Activated naive CD8-positive, alpha-beta T cell treated with anti-CD3 and anti-CD28 coated beads, Interleukin-2, amount 10 ng/mL, durations not matched to agents 7 days and 5 days (primary cell): ENCODE data around the gene RNF225. TPM values are rescaled to one million over a fixed set of nuclear protein-coding genes. Genes with fewer than 3 reads are reported as not detected.
"Not testable (repeated sequence)": the region's sequence is repeated elsewhere in the genome, so short reads cannot be mapped to it uniquely, and the experiment has no call there.

ENCODE experiments used
- ATAC-seq: fragments of 150-1000 bp; cut with Tn5 transposase; one replicate; pipeline ENCODE4 v1.10.0; 2021; ENCODE audit warnings: low read depth, moderate library complexity
- POLR2A ChIA-PET: fragments of 350-600 bp; sonication (Branson Sonifier 250); formaldehyde crosslinking; loops from one replicate; lab custom pipeline; 2021; ENCODE audit warnings: antibody characterized with exemption; lab: Charles Lee
- DNase-seq: peaks from one replicate; pipeline ENCODE4 v3.0.0; 2021
- H3K27ac Mint-ChIP-seq: one replicate; pipeline ENCODE4 v1.8.0; 2022; ENCODE audit warnings: mild to moderate bottlenecking, mixed read lengths
- H3K27me3 Mint-ChIP-seq: one replicate; pipeline ENCODE4 v1.8.0; 2022; ENCODE audit warnings: mild to moderate bottlenecking, moderate library complexity, mixed read lengths
- H3K36me3 Mint-ChIP-seq: one replicate; pipeline ENCODE4 v1.8.0; 2021; ENCODE audit warnings: mild to moderate bottlenecking, mixed read lengths
- H3K4me1 Mint-ChIP-seq: one replicate; pipeline ENCODE4 v1.8.0; 2021; ENCODE audit warnings: mixed read lengths
- H3K4me3 Mint-ChIP-seq: one replicate; pipeline ENCODE4 v1.8.0; 2022; ENCODE audit warnings: mild to moderate bottlenecking, moderate library complexity, mixed read lengths
- H3K9me3 Mint-ChIP-seq: one replicate; pipeline ENCODE4 v1.8.0; 2021; ENCODE audit warnings: mixed read lengths
- total RNA-seq, 2 experiments: library from RNA; stranded (reverse); gene quantifications; one replicate each; pipeline ENCODE4 v1.2.3, GENCODE V29; 2021

The RNF225 gene
- total RNA-seq, 2 experiments from 2014 or later = 0.83 to 0.94 TPM

- ATAC-seq (no peak), DNase-seq (no peak)
- Mint-ChIP-seq H3K27me3 (peaks cover 9% of the 10 kb centered on the region), H3K27ac (no peak overlapping the region), H3K9me3 (no peaks in the 10 kb centered on the region), H3K4me3 (no peak overlapping the region), H3K4me1 (peaks cover 16% of the 10 kb centered on the region), H3K36me3 (peaks cover 13% of the 10 kb centered on the region)
- POLR2A ChIA-PET = no interaction called here
Observed at GRCh38 chr19:58398545-58398944, 3.1 kb downstream of the RNF225 start.

GRCh38 chr19:58399903-58400302, 4.4 kb downstream of the RNF225 start:
- Mint-ChIP-seq H3K27ac (no peak overlapping the region), H3K9me3 (no peaks in the 10 kb centered on the region), H3K36me3 (peaks cover 3% of the 10 kb centered on the region), H3K4me1 (peaks cover 16% of the 10 kb centered on the region), H3K4me3 (peak overlapping the region; percentile 24), H3K27me3 (peaks cover 9% of the 10 kb centered on the region)
- POLR2A ChIA-PET = interaction anchor here (1.1 kb wide), 1 partner anchor 67 kb away, joined by 3 read pairs; no protein-coding TSS in a partner anchor
- no peak for ATAC-seq
- DNase-seq = no peak

- Mint-ChIP-seq H3K4me1 (peaks cover 15% of the 10 kb centered on the region), H3K27ac (peak overlapping the region; percentile 25)
Observed at GRCh38 chr19:58400316-58400915, 5.0 kb downstream of the RNF225 start.

DNA sequence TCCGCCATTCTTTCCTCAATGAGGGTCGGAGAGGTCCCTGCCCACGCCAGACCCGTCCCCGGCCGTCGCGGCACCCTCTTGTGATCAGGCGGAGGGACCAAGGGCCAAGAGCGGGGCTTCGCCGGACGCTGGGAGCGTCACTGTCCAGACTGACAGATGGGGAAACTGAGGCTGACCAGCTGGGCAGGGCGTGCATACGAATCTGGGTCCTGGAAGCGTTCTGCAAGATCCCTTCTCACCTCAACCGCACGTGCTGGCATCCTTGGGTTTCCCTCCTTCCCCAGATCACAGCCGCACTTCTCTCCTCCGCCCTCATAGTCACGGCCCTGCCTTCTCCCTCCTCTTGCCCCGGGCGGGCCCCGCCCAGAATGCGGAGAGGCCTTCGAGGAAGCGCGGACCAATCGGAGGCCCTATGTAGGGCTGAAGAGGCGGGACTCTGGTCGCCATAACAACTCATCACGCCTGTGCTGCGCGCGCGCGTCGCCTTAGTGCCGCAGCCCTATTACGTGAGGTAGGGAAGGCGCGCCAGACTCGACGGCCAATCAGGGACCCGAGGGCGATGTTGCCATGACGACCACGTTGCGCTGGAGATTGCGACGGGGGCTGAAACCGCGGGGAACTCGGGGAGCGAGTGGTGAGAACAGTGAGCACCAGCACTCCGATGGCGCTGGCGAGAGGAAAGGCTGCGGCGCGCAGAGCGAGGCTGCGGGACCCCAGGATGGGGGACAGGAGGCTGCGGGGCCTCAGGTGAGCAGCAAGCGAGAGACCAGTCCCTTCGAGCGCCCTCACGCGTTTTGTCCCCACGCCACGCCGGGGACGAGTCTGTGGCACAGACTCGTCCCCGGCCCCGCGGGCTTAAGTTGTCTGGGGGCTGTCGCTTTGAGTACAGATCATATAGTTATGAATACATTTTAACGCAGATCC, 5.7 kb downstream of the RNF225 start:
- ATAC-seq (peak; percentile 99), DNase-seq (peak; percentile 97)
- H3K4me1 Mint-ChIP-seq = peaks cover 15% of the 10 kb centered on the region
- peak overlapping the region; percentile 91 for H3K27ac Mint-ChIP-seq
- peak overlapping the region; percentile 88 for H3K4me3 Mint-ChIP-seq
- H3K27me3 Mint-ChIP-seq = peaks cover 4% of the 10 kb centered on the region
- H3K36me3 Mint-ChIP-seq = no peaks in the 10 kb centered on the region
- no peaks in the 10 kb centered on the region for H3K9me3 Mint-ChIP-seq
- POLR2A ChIA-PET = interaction anchor here (1.1 kb wide), 1 partner anchor 69 kb away, joined by 3 read pairs; no protein-coding TSS in a partner anchor

More at GRCh38 chr19:58400316-58400915, 5.0 kb downstream of the RNF225 start:
- Mint-ChIP-seq H3K36me3 (peaks cover 2% of the 10 kb centered on the region), H3K27me3 (peaks cover 9% of the 10 kb centered on the region), H3K4me3 (peak overlapping the region; percentile 88), H3K9me3 (no peaks in the 10 kb centered on the region)
- ATAC-seq = no peak
- no peak for DNase-seq
- POLR2A ChIA-PET = interaction anchor here (1.1 kb wide), 1 partner anchor 68 kb away, joined by 3 read pairs; no protein-coding TSS in a partner anchor

- peak overlapping the region; percentile 88 for H3K4me3 Mint-ChIP-seq
- H3K36me3 Mint-ChIP-seq = no peaks in the 10 kb centered on the region
- H3K27ac Mint-ChIP-seq = no peak overlapping the region
- ATAC-seq (no peak), DNase-seq (no peak)
- POLR2A ChIA-PET = interaction anchor here (0.7 to 1.0 kb wide), 2 partner anchors 23 to 38 kb away, joined by 3 to 7 read pairs; partner anchors contain the start of gene ZNF132
- H3K27me3 Mint-ChIP-seq = peaks cover 4% of the 10 kb centered on the region
- no peaks in the 10 kb centered on the region for H3K9me3 Mint-ChIP-seq
- H3K4me1 Mint-ChIP-seq = peaks cover 19% of the 10 kb centered on the region
Observed at GRCh38 chr19:58401840-58402421, 6.5 kb downstream of the RNF225 start.

GRCh38 chr19:58403920-58404478, 8.5 kb downstream of the RNF225 start:
- DNase-seq, H3K4me3 Mint-ChIP-seq, H3K9me3 Mint-ChIP-seq, ATAC-seq, POLR2A ChIA-PET, H3K36me3 Mint-ChIP-seq, H3K27ac Mint-ChIP-seq, H3K27me3 Mint-ChIP-seq: not testable (repeated sequence)
- H3K4me1 Mint-ChIP-seq = peaks cover 29% of the 10 kb centered on the region

GRCh38 chr19:58406818-58407657, 11.6 kb downstream of the RNF225 start:
- peaks cover 38% of the 10 kb centered on the region for H3K4me1 Mint-ChIP-seq
- peak overlapping the region; percentile 95 for H3K4me3 Mint-ChIP-seq
- DNase-seq = no peak
- H3K27me3 Mint-ChIP-seq = no peaks in the 10 kb centered on the region
- no peaks in the 10 kb centered on the region for H3K9me3 Mint-ChIP-seq
- POLR2A ChIA-PET = interaction anchor here (0.7 to 1.1 kb wide), 4 partner anchors 27 to 404 kb away, joined by 3 read pairs; partner anchors contain the start of genes ERVK3-1 and ZNF606
- ATAC-seq = no peak
- peak overlapping the region; percentile 95 for H3K27ac Mint-ChIP-seq
- H3K36me3 Mint-ChIP-seq = peaks cover 1% of the 10 kb centered on the region

GRCh38 chr19:58407658-58408151, 12.2 kb downstream of the RNF225 start:
- POLR2A ChIA-PET = interaction anchor here (0.7 to 1.4 kb wide), 6 partner anchors 27 to 217 kb away, joined by 3 to 5 read pairs (median 3); partner anchors contain the start of genes ZNF132 and ZNF8

DNA sequence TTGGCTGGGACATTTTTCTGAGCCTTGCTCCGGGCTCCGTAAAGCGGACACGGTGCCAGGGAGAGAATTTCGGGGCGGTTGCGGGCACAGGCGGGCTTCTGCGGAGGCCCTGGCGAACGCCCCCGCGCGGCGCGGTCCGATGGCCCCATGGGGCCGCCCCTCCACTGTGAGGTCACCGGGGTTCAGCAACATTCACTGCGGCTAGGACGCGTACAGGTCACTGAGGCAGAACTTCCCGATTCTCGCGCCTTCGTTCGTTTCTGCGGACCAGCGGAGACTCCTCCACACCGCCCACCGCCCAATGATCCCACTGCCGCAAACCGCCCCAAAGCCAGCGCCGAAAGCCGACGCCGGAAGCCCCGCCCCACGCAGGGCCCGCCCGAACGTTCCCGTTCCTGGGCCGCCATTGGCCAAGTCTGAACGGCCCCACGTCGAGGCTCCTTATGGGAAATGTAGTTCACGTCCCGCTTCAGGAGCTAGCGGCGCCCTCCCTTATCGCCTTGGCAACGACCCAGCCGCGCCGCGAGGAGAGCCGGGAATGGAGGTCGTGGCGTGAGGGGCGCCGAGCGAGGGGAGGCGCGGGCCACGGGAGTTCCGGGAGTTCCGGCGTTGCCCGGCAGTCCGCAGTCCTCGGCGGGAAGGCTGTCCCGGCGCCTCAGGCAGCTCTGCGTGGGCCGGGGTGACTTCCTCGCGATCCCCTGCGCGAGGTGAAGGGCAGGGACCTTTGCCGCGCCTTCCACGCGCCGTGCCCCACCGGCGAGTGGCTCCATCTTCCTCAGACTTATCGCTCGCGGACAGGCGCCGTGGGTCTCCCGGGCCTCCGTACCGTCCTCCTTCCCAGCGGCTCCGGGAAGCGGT, 12.9 kb downstream of the RNF225 start, which contains the start of gene ZNF584:
ZNF584 (plus strand) TSS at position 498 of the 858 bp plus-strand sequence. CDS start 499 bp downstream, outside the sequence.
- ATAC-seq = peak; percentile 95

More at GRCh38 chr19:58407658-58408151, 12.2 kb downstream of the RNF225 start:
- H3K36me3 Mint-ChIP-seq = peaks cover 6% of the 10 kb centered on the region
- H3K27me3 Mint-ChIP-seq = no peaks in the 10 kb centered on the region
- ATAC-seq = no peak
- peak overlapping the region; percentile 95 for H3K4me3 Mint-ChIP-seq
- no peaks in the 10 kb centered on the region for H3K9me3 Mint-ChIP-seq
- no peak for DNase-seq
- peak overlapping the region; percentile 95 for H3K27ac Mint-ChIP-seq
- peaks cover 38% of the 10 kb centered on the region for H3K4me1 Mint-ChIP-seq

GRCh38 chr19:58409010-58409790, 13.7 kb downstream of the RNF225 start:
- ATAC-seq (peak; percentile 10), DNase-seq (peak; percentile 53)
- Mint-ChIP-seq H3K27me3 (no peaks in the 10 kb centered on the region), H3K9me3 (no peaks in the 10 kb centered on the region), H3K4me1 (peaks cover 28% of the 10 kb centered on the region), H3K4me3 (peak overlapping the region; percentile 95), H3K36me3 (peaks cover 6% of the 10 kb centered on the region), H3K27ac (peak overlapping the region; percentile 68)
- POLR2A ChIA-PET = interaction anchor here (0.6 to 1.4 kb wide), 8 partner anchors 27 to 131 kb away, joined by 3 to 6 read pairs (median 4); partner anchors contain the start of genes ZNF132, ZNF324B and ZNF8

More for the DNA sequence above, 12.9 kb downstream of the RNF225 start, which contains the start of gene ZNF584:
- no peaks in the 10 kb centered on the region for H3K9me3 Mint-ChIP-seq
- peak; percentile 95 for DNase-seq
- H3K36me3 Mint-ChIP-seq = peaks cover 6% of the 10 kb centered on the region
- peak within 1 kb of the TSS; percentile 95 for H3K27ac Mint-ChIP-seq
- H3K27me3 Mint-ChIP-seq = no peaks in the 10 kb centered on the region
- H3K4me1 Mint-ChIP-seq = peaks cover 33% of the 10 kb centered on the region
- peak within 1 kb of the TSS; percentile 95 for H3K4me3 Mint-ChIP-seq
- POLR2A ChIA-PET = interaction anchor here (0.6 to 1.4 kb wide), 9 partner anchors 27 to 217 kb away, joined by 3 to 6 read pairs (median 3); partner anchors contain the start of genes ZNF132, ZNF324B and ZNF8
